Heart right ventricle (tissue), 16 donors: ENCODE measurements around the gene ARHGAP33. TPM values are rescaled to one million over a fixed set of nuclear protein-coding genes. Genes with fewer than 3 reads are reported as not detected.

Experiments
- ATAC-seq, 8 donors: fragments of 200-7000 bp; cut with Tn5 transposase; one replicate each; pipeline ENCODE4 v1.9.1; 2020; ENCODE audit warnings: mild to moderate bottlenecking in 8 of 8, moderate library complexity in 8 of 8, moderate number of reproducible peaks in 1 of 8
- DNase-seq, 2 donors: peaks; one replicate each; pipeline ENCODE4 v3.0.0-alpha.2; 2020
- H3K27ac ChIP-seq, 10 donors: fragments of 200-600 bp; sonication (generic) in 2 of 10; one replicate each; pipeline versions ENCODE4 v1.5.0 to v1.8.0; 2020 to 2022; ENCODE audit warnings: mild to moderate bottlenecking in 3 of 10
- H3K27me3 ChIP-seq, 7 donors: fragments of 200-600 bp; one replicate each; pipeline ENCODE4 v1.8.0; 2021 to 2022; ENCODE audit warnings: mild to moderate bottlenecking in 2 of 7
- H3K36me3 ChIP-seq, 9 donors: fragments of 200-600 bp; sonication (generic) in 1 of 9; one replicate each; pipeline versions ENCODE4 v1.5.0 to v1.8.0; 2020 to 2022; ENCODE audit warnings: mild to moderate bottlenecking in 2 of 9
- H3K4me1 ChIP-seq, 9 donors: fragments of 200-600 bp; sonication (generic) in 1 of 9; one replicate each; pipeline versions ENCODE4 v1.5.0 to v1.8.0; 2020 to 2022; ENCODE audit warnings: mild to moderate bottlenecking in 4 of 9
- H3K4me3 ChIP-seq, 10 donors: fragments of 200-600 bp; sonication (generic) in 2 of 10; one replicate each; pipeline versions ENCODE4 v1.5.0 to v1.8.0; 2020 to 2022; ENCODE audit warnings: mild to moderate bottlenecking in 7 of 10, moderate library complexity in 2 of 10
- H3K9me3 ChIP-seq, 11 donors: fragments of 200-600 bp in 10 of 11; sonication (generic) in 2 of 11; one replicate each; pipeline versions ENCODE4 v1.5.0 to v1.8.0; 2013 to 2022; ENCODE audit warnings: mild to moderate bottlenecking in 2 of 11, control low read depth in 1 of 11, moderate library complexity in 1 of 11
- WGBS, 2 donors: extraction: QIAGEN DNeasy Blood & Tissue Kit; methylation state at CpG; one replicate each; pipeline ENCODE4 v1.1.7; 2013; ENCODE audit warnings: inconsistent platforms in 1 of 2; 5-methylcytosine and 5-hydroxymethylcytosine counted together
- intact Hi-C, 10 donors: fragments of 100-400 bp; cut with DNase I; formaldehyde crosslinking; loops; one replicate each; pipeline versions ENCODE4 v1.11.1 to v1.14.2; 2022
- polyA plus RNA-seq, 2 donors: library from polyadenylated mRNA; stranded (reverse); fragments of 200-250 nt; gene quantifications; one replicate each; pipeline ENCODE4 v1.2.3, GENCODE V29; 2013
- total RNA-seq, 10 donors: library from RNA; stranded (reverse); fragmentation: NEBNext Ultra II Directional in 3 of 10; extraction: Animal tissue kit (Norgen Biotek cat#: 25700) in 3 of 10; gene quantifications; one replicate each; pipeline versions ENCODE4 v1.2.1 to v1.2.4, GENCODE V29; 2021 to 2023
- TF ChIP-seq, protein P1 (sequence below), 9 donors: fragments of 200-600 bp; sonication (generic) in 2 of 9; IDR thresholded peaks; one replicate each; pipeline versions ENCODE4 v1.5.0 to v1.8.0; 2021 to 2022; ENCODE audit warnings: antibody characterized with exemption in 9 of 9, mild to moderate bottlenecking in 5 of 9, moderate library complexity in 1 of 9
- donor health status: Arrhythmogenic right ventricular cardiomyopathy.
- donor health status: ischemic (EF 13 %, LVEDD 7.1; RV severe dilation, severe dysfunction).
- donor health status: healthy with polysubstance abuse.
- donor health status: DM: no; HTN: yes; CAD: no.
- donor health status: DM: no; HTN: no; CAD: no.
- donor health status: ischemic (EF 25% LVEDD 6.9; RV normal size, moderate dysfunction).
- donor health status: ischemic (EF 25% LVEDD 5.7; RV mildly dilated, moderate dysfunction).
- donor health status: healthy.
- donor health status: DM: yes; HTN: yes; CAD: no.
- donor health status: Ischemic cardiomyopathy.
- donor health status: ischemic (EF 35%, LVEDD 5.7; RV mildly dilated, moderate dysfunction).
- donor health status: nonischemic (EF 11% LVEDD 7.7; RV severe dilation, severe dysfunction).
- donor health status: DM: yes; HTN: yes; CAD: no.
- donor health status: PGD.
- donor health status: ischemic (EF 29% LVEDD 5.4; RV normal size, mild dysfunction).
- donor health status: nonischemic (EF 23%, LVEDD 6.1; RV moderate dilation, normal function).

The ARHGAP33 gene
- total and polyA plus RNA-seq, 12 donors, result 1.3 to 10.1 (median 5.6) TPM

DNA sequence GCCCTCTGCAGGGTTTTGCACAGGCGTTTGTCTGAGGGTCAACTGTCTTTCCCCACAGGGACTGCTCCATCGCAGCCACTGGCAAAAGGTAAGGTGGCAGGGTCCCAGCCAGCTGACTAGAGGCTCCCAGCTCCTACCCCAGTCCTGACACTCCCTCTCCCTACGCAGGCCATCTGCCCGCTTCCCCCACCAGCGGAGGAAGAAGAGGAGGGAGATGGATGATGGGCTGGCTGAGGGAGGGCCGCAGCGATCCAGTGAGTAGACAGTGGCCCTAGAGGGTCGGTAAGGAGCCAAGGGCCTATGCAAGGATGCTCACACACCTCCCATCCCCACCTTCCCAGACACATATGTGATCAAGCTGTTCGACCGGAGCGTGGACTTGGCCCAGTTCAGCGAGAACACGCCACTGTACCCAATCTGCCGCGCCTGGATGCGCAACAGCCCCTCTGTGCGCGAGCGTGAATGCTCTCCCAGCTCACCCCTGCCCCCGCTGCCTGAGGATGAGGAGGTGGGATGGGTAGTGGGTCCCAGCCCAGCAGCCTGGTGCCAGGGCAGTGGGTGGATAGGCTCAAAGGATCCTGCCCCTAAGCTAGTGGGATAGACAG lies 22.5 kb upstream of the ARHGAP33 start:
- DNase-seq, result no peak
- Histone ChIP-seq H3K4me1 (peaks cover 10 to 67% (median 40%) of the 10 kb centered on the region in 9 donors), H3K9me3 (no peaks in the 10 kb centered on the region), H3K4me3 (no peak overlapping the region), H3K27me3 (peaks cover 0 to 15% (median 0%) of the 10 kb centered on the region in 7 donors), H3K27ac (peak overlapping the region in 5 of 10 donors; percentile 37 to 99 (median 96)), H3K36me3 (peaks cover 0 to 32% (median 18%) of the 10 kb centered on the region in 9 donors)
- ATAC-seq, result no peak
- WGBS, 2 donors, result 93 to 94% methylated on average over 19 to 20 of the region's 20 CpGs
- intact Hi-C loops, result loop anchor here in 1 of 10 donors (5.0 kb wide), 1 partner anchor 36 kb away; the partner anchor contains the start of gene KMT2B
- TF ChIP-seq, protein P1, sequence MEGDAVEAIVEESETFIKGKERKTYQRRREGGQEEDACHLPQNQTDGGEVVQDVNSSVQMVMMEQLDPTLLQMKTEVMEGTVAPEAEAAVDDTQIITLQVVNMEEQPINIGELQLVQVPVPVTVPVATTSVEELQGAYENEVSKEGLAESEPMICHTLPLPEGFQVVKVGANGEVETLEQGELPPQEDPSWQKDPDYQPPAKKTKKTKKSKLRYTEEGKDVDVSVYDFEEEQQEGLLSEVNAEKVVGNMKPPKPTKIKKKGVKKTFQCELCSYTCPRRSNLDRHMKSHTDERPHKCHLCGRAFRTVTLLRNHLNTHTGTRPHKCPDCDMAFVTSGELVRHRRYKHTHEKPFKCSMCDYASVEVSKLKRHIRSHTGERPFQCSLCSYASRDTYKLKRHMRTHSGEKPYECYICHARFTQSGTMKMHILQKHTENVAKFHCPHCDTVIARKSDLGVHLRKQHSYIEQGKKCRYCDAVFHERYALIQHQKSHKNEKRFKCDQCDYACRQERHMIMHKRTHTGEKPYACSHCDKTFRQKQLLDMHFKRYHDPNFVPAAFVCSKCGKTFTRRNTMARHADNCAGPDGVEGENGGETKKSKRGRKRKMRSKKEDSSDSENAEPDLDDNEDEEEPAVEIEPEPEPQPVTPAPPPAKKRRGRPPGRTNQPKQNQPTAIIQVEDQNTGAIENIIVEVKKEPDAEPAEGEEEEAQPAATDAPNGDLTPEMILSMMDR (IDR thresholded peaks at IDR 0.05), result no peak

DNA sequence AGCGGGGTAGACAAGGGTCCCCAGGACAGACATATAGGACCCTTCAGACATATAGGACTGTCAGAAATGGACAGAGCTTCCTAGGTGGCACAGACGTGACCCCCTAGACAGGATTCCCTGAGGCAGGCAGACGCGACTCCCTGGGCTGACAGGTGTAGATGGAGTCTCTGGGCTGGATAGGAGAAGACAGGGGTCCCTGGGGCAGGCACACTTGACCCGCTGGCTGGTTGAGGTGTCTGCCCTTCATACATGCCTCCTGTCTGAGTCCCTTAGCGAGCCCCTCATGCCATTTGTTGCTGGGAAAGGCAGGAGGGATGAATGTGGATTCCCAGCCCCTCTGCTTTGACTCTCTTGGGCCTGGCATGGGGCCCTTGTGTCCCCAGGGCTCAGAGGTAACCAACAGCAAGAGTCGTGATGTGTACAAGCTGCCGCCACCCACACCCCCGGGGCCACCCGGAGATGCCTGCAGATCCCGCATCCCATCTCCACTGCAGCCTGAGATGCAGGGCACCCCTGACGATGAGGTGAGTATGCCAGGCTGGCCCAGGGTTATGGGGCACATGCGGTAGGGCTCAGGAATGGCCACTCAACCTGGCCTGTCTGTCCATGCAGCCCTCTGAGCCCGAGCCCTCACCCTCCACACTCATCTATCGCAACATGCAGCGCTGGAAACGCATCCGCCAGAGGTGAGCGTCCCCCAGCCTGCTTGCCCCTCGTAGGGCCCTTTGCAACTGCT lies 21.6 kb upstream of the ARHGAP33 start:
- Histone ChIP-seq H3K27ac (peak overlapping the region in 6 of 10 donors; percentile 96 to 99 (median 99)), H3K36me3 (peaks cover 0 to 32% (median 18%) of the 10 kb centered on the region in 9 donors), H3K27me3 (peaks cover 0 to 15% (median 0%) of the 10 kb centered on the region in 7 donors), H3K4me1 (peaks cover 8 to 69% (median 42%) of the 10 kb centered on the region in 9 donors), H3K9me3 (no peaks in the 10 kb centered on the region), H3K4me3 (no peak overlapping the region)
- 87 to 93% methylated on average over 20 of the region's 20 CpGs for WGBS, 2 donors
- TF ChIP-seq, protein P1 (IDR thresholded peaks at IDR 0.05), result no peak
- ATAC-seq (no peak), DNase-seq (no peak)
- intact Hi-C loops, result loop anchor here in 1 of 10 donors (5.0 kb wide), 1 partner anchor 37 kb away; the partner anchor contains the start of gene KMT2B

DNA sequence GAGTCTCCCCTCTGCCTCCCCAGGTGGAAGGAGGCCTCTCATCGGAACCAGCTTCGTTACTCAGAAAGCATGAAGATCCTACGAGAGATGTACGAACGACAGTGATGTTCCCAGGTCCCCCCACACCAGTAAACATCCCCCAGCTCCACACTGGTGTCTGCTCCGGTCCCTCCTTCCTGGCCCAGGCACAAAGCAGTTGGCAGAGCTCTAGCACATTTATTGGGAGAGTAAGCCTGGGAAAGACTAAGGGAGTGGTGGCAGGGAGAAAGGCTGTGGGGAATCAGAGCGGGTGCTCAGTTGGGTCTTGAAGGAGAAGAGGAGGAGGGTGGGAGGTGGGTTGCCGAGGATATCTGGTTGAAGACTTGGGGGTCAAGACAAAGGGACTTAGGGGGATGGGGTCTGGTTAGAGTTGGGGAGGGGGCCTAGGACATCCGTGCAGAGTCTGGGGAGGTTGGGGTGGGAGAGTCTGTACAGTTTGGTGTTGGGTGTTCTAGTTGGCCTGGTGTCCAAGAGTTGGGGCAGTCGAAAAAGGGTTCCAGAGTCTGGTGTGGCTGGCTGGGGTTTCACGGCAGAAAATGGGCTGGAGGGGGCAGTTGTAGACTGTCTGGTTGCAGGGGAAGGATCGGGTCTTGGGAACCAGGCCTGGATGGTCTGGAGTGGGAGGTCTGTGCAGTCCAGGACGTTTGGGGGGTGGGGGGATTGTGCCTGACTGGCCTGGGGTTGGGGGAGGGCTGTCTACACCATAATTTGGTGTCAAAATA lies 20.8 kb upstream of the ARHGAP33 start:
- Histone ChIP-seq H3K36me3 (peaks cover 0 to 32% (median 18%) of the 10 kb centered on the region in 9 donors), H3K4me1 (peaks cover 4 to 67% (median 42%) of the 10 kb centered on the region in 9 donors), H3K4me3 (peak overlapping the region in 4 of 10 donors; percentile 71 to 89 (median 86)), H3K9me3 (no peaks in the 10 kb centered on the region), H3K27me3 (peaks cover 0 to 15% (median 0%) of the 10 kb centered on the region in 7 donors), H3K27ac (peak overlapping the region; percentile 88 to 99 (median 98))
- 81 to 84% methylated on average over 13 of the region's 13 CpGs for WGBS, 2 donors
- TF ChIP-seq, protein P1 (IDR thresholded peaks at IDR 0.05), result no peak
- ATAC-seq, result no peak
- no peak for DNase-seq
- intact Hi-C loops, result loop anchor here in 2 of 10 donors (5.0 kb wide), 2 partner anchors 37 to 178 kb away; partner anchors contain the start of gene KMT2B (in 1 of the 2)
